Gastrocnemius medialis (tissue), 4 donors: ENCODE measurements around the gene SORBS1.

Source experiments
- POLR2A ChIP-seq, 2 donors: fragments of 450-650 bp; IDR thresholded peaks; one replicate each; pipeline ENCODE4 v1.6.1; 2017; ENCODE audit warnings: antibody characterized with exemption in 2 of 2, mild to moderate bottlenecking in 2 of 2, moderate library complexity in 2 of 2
- TF ChIP-seq, protein P1 (sequence below), 5 experiments: fragments of 450-650 bp in 3 of 5; fragments of 200-600 bp in 2 of 5; sonication (generic) in 2 of 5; IDR thresholded peaks in 4 of 5; conservative IDR thresholded peaks in 1 of 5; 1 replicate in 4 of 5; 2 replicates in 1 of 5; pipeline ENCODE4 v1.5.1; 2016 to 2019; ENCODE audit warnings: antibody characterized with exemption in 5 of 5, mild to moderate bottlenecking in 3 of 5, moderate library complexity in 3 of 5

- TF ChIP-seq POLR2A (IDR thresholded peaks at IDR 0.05), result no peak
- TF ChIP-seq, protein P1, sequence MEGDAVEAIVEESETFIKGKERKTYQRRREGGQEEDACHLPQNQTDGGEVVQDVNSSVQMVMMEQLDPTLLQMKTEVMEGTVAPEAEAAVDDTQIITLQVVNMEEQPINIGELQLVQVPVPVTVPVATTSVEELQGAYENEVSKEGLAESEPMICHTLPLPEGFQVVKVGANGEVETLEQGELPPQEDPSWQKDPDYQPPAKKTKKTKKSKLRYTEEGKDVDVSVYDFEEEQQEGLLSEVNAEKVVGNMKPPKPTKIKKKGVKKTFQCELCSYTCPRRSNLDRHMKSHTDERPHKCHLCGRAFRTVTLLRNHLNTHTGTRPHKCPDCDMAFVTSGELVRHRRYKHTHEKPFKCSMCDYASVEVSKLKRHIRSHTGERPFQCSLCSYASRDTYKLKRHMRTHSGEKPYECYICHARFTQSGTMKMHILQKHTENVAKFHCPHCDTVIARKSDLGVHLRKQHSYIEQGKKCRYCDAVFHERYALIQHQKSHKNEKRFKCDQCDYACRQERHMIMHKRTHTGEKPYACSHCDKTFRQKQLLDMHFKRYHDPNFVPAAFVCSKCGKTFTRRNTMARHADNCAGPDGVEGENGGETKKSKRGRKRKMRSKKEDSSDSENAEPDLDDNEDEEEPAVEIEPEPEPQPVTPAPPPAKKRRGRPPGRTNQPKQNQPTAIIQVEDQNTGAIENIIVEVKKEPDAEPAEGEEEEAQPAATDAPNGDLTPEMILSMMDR (IDR thresholded peaks at IDR 0.05 in 4 of 5, conservative IDR thresholded peaks at IDR 0.05 in 1 of 5), result no peak
These were observed 162.0 kb downstream of the SORBS1 start for GRCh38 chr10:95399183-95399582.
